Measurements from ENCODE around the gene HRG. TPM values are rescaled to one million over a fixed set of nuclear protein-coding genes. Genes with fewer than 3 reads are reported as not detected.

HRG gene
- total RNA-seq, 1 experiment from 2014 or later = 0.05 TPM

DNA sequence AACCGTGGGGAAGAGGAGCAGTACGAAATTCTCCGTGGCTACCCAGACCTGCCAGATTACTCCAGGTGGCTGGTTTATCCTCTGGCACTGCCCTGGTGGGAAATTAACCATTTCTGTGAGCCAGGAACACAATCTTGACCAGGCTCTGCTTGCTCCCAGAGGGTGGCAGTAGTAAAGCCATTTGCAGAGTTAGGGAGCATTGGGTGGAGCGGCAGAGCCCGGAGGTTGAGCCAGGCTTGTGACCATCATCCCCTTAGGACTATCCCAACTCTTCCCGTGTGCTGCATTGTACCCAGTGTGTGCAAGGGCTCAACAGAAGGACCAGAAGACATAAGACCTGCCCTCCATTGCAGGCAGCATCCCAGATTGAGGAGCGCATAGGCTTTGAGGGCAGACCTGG, 56.6 kb downstream of the HRG start:
- DNase-seq (ENCODE audit: low read depth) = peak; percentile 56

DNA sequence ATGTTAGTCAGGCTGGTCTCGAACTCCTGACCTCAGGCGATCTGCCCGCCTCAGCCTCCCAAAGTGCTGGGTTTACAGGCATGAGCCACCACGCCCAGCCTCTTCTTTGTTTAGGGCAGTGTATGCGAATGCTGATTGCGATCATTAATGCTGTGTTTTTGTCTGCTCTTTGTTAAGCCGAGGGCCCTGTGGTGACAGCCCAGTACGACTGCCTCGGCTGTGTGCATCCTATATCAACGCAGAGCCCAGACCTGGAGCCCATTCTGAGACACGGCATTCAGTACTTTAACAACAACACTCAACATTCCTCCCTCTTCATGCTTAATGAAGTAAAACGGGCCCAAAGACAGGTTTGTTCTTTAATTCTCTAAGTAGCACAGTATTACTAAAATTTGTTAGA, 59.1 kb downstream of the HRG start:
- no peak for DNase-seq (ENCODE audit: low read depth)

Small RNA genes within 50 kb of the gene (small RNA-seq; reads per million reads assigned to genes)
- gene RF00017 = not detected

Other genes with a start within 250 kb of the HRG start
- gene CRYGS, start 121.6 kb upstream of the HRG start, total RNA-seq (2014; rRNA removed; shearing (Covaris generic)) = 0.13 and 0.94 TPM in 2 replicates
- 21.8 and 28.3 TPM in 2 replicates for gene TBCCD1, start 98.7 kb upstream of the HRG start, total RNA-seq (2014; rRNA removed; shearing (Covaris generic))
- 103 and 104 TPM in 2 replicates for gene DNAJB11, start 95.3 kb upstream of the HRG start, total RNA-seq (2014; rRNA removed; shearing (Covaris generic))
- gene AHSG, start 53.0 kb upstream of the HRG start, total RNA-seq (2014; rRNA removed; shearing (Covaris generic)) = 0.32 TPM in 1 of 2 replicates, not detected in the other
- 1.8 and 1.9 TPM in 2 replicates for gene FETUB, start 25.6 kb upstream of the HRG start, total RNA-seq (2014; rRNA removed; shearing (Covaris generic))
- gene KNG1, start 51.3 kb downstream of the HRG start, total RNA-seq (2014; rRNA removed; shearing (Covaris generic)) = not detected in 2 replicates
- 557 and 581 TPM in 2 replicates for gene EIF4A2, start 117.6 kb downstream of the HRG start, total RNA-seq (2014; rRNA removed; shearing (Covaris generic))
- gene RFC4, start 140.5 kb downstream of the HRG start, total RNA-seq (2014; rRNA removed; shearing (Covaris generic)) = 84.7 and 95.1 TPM in 2 replicates
- not detected in 2 replicates for gene ADIPOQ, start 176.7 kb downstream of the HRG start, total RNA-seq (2014; rRNA removed; shearing (Covaris generic))

Data from HT1080 (cell line).